H9 (cell line): ENCODE data around the gene NOP9. TPM values are rescaled to one million over a fixed set of nuclear protein-coding genes. Genes with fewer than 3 reads are reported as not detected.

Source experiments
- DNase-seq: peaks from one replicate; pipeline ENCODE4 v3.0.0-alpha.2; 2017
- H2AFZ ChIP-seq: one replicate; pipeline ENCODE4 v1.6.1; 2013; ENCODE audit warnings: mild to moderate bottlenecking, low read length, control low read depth, moderate library complexity
- H2AK5ac ChIP-seq: 2 replicates; pipeline ENCODE4 v1.6.1; 2013; ENCODE audit warnings: low read length, control low read depth, mixed read lengths; ENCODE audit not compliant: insufficient read length
- H2BK120ac ChIP-seq: one replicate; pipeline ENCODE4 v1.6.1; 2013; ENCODE audit warnings: low read depth, mild to moderate bottlenecking, low read length, control low read depth, inconsistent platforms; ENCODE audit not compliant: poor library complexity, severe bottlenecking
- H2BK12ac ChIP-seq: 2 replicates; pipeline ENCODE4 v1.6.1; 2013; ENCODE audit warnings: low read length, control low read depth, mixed read lengths, low read depth; ENCODE audit not compliant: insufficient read length
- H2BK15ac ChIP-seq: 2 replicates; pipeline ENCODE4 v1.6.1; 2013; ENCODE audit warnings: low read depth, low read length, control low read depth
- H2BK20ac ChIP-seq: one replicate; pipeline ENCODE4 v1.6.1; 2013; ENCODE audit warnings: low read depth, mild to moderate bottlenecking, low read length, control low read depth, inconsistent platforms; ENCODE audit not compliant: poor library complexity, severe bottlenecking
- H2BK5ac ChIP-seq: 2 replicates; pipeline ENCODE4 v1.6.1; 2013; ENCODE audit warnings: low read length, control low read depth, mixed read lengths; ENCODE audit not compliant: insufficient read length
- H3K14ac ChIP-seq: 2 replicates; pipeline ENCODE4 v1.6.1; 2013; ENCODE audit warnings: low read length, control low read depth; ENCODE audit not compliant: insufficient read depth
- H3K18ac ChIP-seq: 2 replicates; pipeline ENCODE4 v1.6.1; 2013; ENCODE audit warnings: low read depth, mild to moderate bottlenecking, mixed read lengths, low read length, control low read depth; ENCODE audit not compliant: insufficient read length
- H3K23ac ChIP-seq: 2 replicates; pipeline ENCODE4 v1.6.1; 2013; ENCODE audit warnings: low read length, control low read depth, mixed read lengths, low read depth; ENCODE audit not compliant: insufficient read length
- H3K23me2 ChIP-seq: 2 replicates; pipeline ENCODE4 v1.6.1; 2013; ENCODE audit warnings: low read depth, mild to moderate bottlenecking, mixed read lengths, low read length, control low read depth; ENCODE audit not compliant: insufficient read length, poor library complexity, severe bottlenecking
- H3K27ac ChIP-seq: 2 replicates; pipeline ENCODE4 v1.5.1; 2013; ENCODE audit warnings: low read length, control low read depth, mixed read lengths, low read depth; ENCODE audit not compliant: insufficient read length
- H3K27me3 ChIP-seq: 2 replicates; pipeline ENCODE4 v1.6.1; 2013; ENCODE audit warnings: low read length, control low read depth, inconsistent platforms; ENCODE audit not compliant: insufficient read depth
- H3K4ac ChIP-seq: 2 replicates; pipeline ENCODE4 v1.6.1; 2013; ENCODE audit warnings: low read depth, mild to moderate bottlenecking, control low read depth, inconsistent platforms, low read length, moderate library complexity
- H3K4me1 ChIP-seq: 2 replicates; pipeline ENCODE4 v1.6.1; 2013; ENCODE audit warnings: low read length, control low read depth, inconsistent platforms; ENCODE audit not compliant: insufficient read depth
- H3K4me2 ChIP-seq: 2 replicates; pipeline ENCODE4 v1.6.1; 2013; ENCODE audit warnings: low read length, control low read depth, mixed read lengths; ENCODE audit not compliant: insufficient read length, insufficient read depth
- H3K56ac ChIP-seq: 2 replicates; pipeline ENCODE4 v1.6.1; 2013; ENCODE audit warnings: low read depth, mild to moderate bottlenecking, mixed read lengths, low read length, control low read depth; ENCODE audit not compliant: insufficient read length
- H3K79me1 ChIP-seq: 2 replicates; pipeline ENCODE4 v1.6.1; 2013; ENCODE audit warnings: low read depth, mild to moderate bottlenecking, moderate library complexity, low read length, control low read depth, inconsistent platforms; ENCODE audit not compliant: insufficient read depth, poor library complexity, severe bottlenecking
- H3K79me2 ChIP-seq: 2 replicates; pipeline ENCODE4 v1.6.1; 2013; ENCODE audit warnings: low read length, control low read depth, inconsistent platforms; ENCODE audit not compliant: insufficient read depth
- H3K9ac ChIP-seq: 2 replicates; pipeline ENCODE4 v1.6.1; 2013; ENCODE audit warnings: low read length, control low read depth, mixed read lengths; ENCODE audit not compliant: insufficient read length; ENCODE audit errors: extremely low read depth
- H3K9me3 ChIP-seq: one replicate; pipeline ENCODE4 v1.6.1; 2013; ENCODE audit warnings: low read depth, low read length, inconsistent platforms; ENCODE audit not compliant: control insufficient read depth
- H3T11ph ChIP-seq: one replicate; pipeline ENCODE4 v1.6.1; 2013; ENCODE audit warnings: mild to moderate bottlenecking, low read length, control low read depth, inconsistent platforms
- H4K20me1 ChIP-seq: one replicate; pipeline ENCODE4 v1.6.1; 2013; ENCODE audit not compliant: control insufficient read depth, insufficient read length, insufficient read depth
- H4K5ac ChIP-seq: 2 replicates; pipeline ENCODE4 v1.6.1; 2013; ENCODE audit warnings: low read depth, mild to moderate bottlenecking, mixed read lengths, low read length, control low read depth; ENCODE audit not compliant: insufficient read length
- H4K8ac ChIP-seq: replicated peaks from 2 replicates; pipeline ENCODE4 v1.6.1; 2013; ENCODE audit warnings: low read length, control low read depth, mixed read lengths, low read depth; ENCODE audit not compliant: insufficient read length
- H4K91ac ChIP-seq: 2 replicates; pipeline ENCODE4 v1.6.1; 2013; ENCODE audit warnings: low read depth, mild to moderate bottlenecking, moderate library complexity, mixed read lengths, low read length, control low read depth; ENCODE audit not compliant: insufficient read length
- H3K27ac Mint-ChIP-seq, 3 experiments: 2 replicates in 2 of 3; 3 replicates in 1 of 3; pipeline ENCODE4 v1.8.0; 2020 to 2021; ENCODE audit warnings: mixed read lengths in 3 of 3, mild to moderate bottlenecking in 1 of 3, moderate library complexity in 1 of 3
- H3K27me3 Mint-ChIP-seq: 2 replicates; pipeline ENCODE4 v1.8.0; 2021; ENCODE audit warnings: low read depth, mild to moderate bottlenecking, moderate library complexity, mixed read lengths
- H3K36me3 Mint-ChIP-seq, 3 experiments: 2 replicates in 2 of 3; 3 replicates in 1 of 3; pipeline ENCODE4 v1.8.0; 2020 to 2021; ENCODE audit warnings: low read depth in 3 of 3, mixed read lengths in 3 of 3; ENCODE audit not compliant: insufficient read depth in 1 of 3
- H3K4me1 Mint-ChIP-seq, 2 experiments: 2 replicates each; pipeline ENCODE4 v1.8.0; 2020; ENCODE audit warnings: mixed read lengths in 2 of 2
- H3K4me3 Mint-ChIP-seq, 2 experiments: 2 replicates in 1 of 2; 3 replicates in 1 of 2; pipeline ENCODE4 v1.8.0; 2020 to 2021; ENCODE audit warnings: mild to moderate bottlenecking in 2 of 2, mixed read lengths in 2 of 2, moderate library complexity in 1 of 2
- H3K9me3 Mint-ChIP-seq, 2 experiments: 2 replicates in 1 of 2; 3 replicates in 1 of 2; pipeline ENCODE4 v1.8.0; 2020; ENCODE audit warnings: mild to moderate bottlenecking in 2 of 2, mixed read lengths in 2 of 2, moderate library complexity in 1 of 2
- CTCF ChIP-seq: fragments of 200-600 bp; sonication (generic); conservative IDR thresholded peaks from 3 replicates; pipeline ENCODE4 v1.8.0; 2021; ENCODE audit warnings: antibody characterized with exemption, mild to moderate bottlenecking
- WGBS: extraction: QIAGEN DNeasy Blood & Tissue Kit; methylation state at CpG from one replicate; pipeline ENCODE4 v1.1.7; 2013; ENCODE audit warnings: missing lambda C conversion rate, low lambda C conversion rate, mixed read lengths; ENCODE audit not compliant: insufficient read length; ENCODE audit errors: extremely low coverage; 5-methylcytosine and 5-hydroxymethylcytosine counted together
- total RNA-seq: library from RNA; stranded (reverse); gene quantifications from 2 replicates; pipeline ENCODE4 v1.2.1, GENCODE V29; 2021

The NOP9 gene
- total RNA-seq, 1 experiment from 2014 or later, result 34.7 TPM

- no peaks in the 10 kb centered on the region for H3K27me3 ChIP-seq
- no peak overlapping the region for H3K4me2 ChIP-seq
- no peak overlapping the region for H2BK15ac ChIP-seq
- no peak overlapping the region for H2BK120ac ChIP-seq
- H2AK5ac ChIP-seq, result no peak overlapping the region
- no peaks in the 10 kb centered on the region for H3K79me1 ChIP-seq
- H3K4me1 ChIP-seq, result no peaks in the 10 kb centered on the region
- H2BK5ac ChIP-seq, result no peak overlapping the region
- Mint-ChIP-seq H3K9me3 (no peaks in the 10 kb centered on the region), H3K4me1 (peaks cover 2% of the 10 kb centered on the region in 2 experiments; a peak in 1 of 4 replicates), H3K27ac (peak overlapping the region in 1 of 3 experiments; percentile 27; a peak in 2 of 7 replicates), H3K4me3 (no peak overlapping the region; a peak in 1 of 5 replicates), H3K36me3 (no peaks in the 10 kb centered on the region), H3K27me3 (no peaks in the 10 kb centered on the region)
- no peak overlapping the region for H2BK12ac ChIP-seq
- no peak overlapping the region for H3K27ac ChIP-seq
- no peak overlapping the region for H3K14ac ChIP-seq
- no peak for TF ChIP-seq CTCF
- no peak overlapping the region for H4K8ac ChIP-seq
- H4K91ac ChIP-seq, result no peak overlapping the region
- no peaks in the 10 kb centered on the region for H3K23me2 ChIP-seq
- no peak overlapping the region for H2BK20ac ChIP-seq
- no peak overlapping the region for H4K5ac ChIP-seq
- no peak overlapping the region for H3K4ac ChIP-seq
- no peak overlapping the region for H3K23ac ChIP-seq
- no peak for DNase-seq
- no peak overlapping the region for H3K56ac ChIP-seq
- no CpG with 5 or more reads among the region's 6 CpGs for WGBS
- no peaks in the 10 kb centered on the region for H3K79me2 ChIP-seq
- no peak overlapping the region for H3K18ac ChIP-seq
- H3T11ph ChIP-seq, result no peak overlapping the region
- H3K9me3 ChIP-seq, result no peaks in the 10 kb centered on the region
- no peak overlapping the region for H3K9ac ChIP-seq
- H2AFZ ChIP-seq, result no peak overlapping the region
- no peaks in the 10 kb centered on the region for H4K20me1 ChIP-seq
Observed at GRCh38 chr14:24280797-24281460, 18.7 kb upstream of the NOP9 start.
